ENCODE data around the gene HOXA6.

Gene HOXA6

DNA sequence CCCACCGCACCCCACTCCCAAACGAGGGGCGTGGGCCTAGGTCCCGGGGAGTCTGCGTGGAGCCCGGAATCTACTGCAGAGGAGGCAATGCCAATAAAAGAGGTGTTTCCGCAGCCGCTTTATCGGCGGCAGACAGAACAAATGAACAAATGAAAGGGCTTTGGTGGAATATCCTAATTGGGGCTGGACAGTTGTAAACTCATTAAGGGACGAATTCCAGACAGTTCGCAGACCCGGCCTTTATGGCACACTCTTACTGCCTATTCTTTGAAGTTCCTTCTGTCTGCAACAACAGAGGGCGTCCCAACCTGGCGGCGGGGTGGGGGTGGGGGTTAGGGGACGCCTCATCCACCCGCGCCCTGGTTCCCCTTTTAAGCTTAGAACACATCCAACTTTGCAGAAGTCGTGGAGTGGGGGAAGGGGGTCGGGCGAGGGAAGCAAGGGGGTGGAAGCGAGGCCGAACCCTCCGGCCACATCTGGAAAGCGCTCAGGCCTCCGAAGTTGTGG is 13.7 kb upstream of the HOXA6 start:
- no peak for DNase-seq (ENCODE audit: low spot score)

- DNase-seq (ENCODE audit: low spot score) = peak; percentile 65
Measured at GRCh38 chr7:27160546-27161213, 13.1 kb upstream of the HOXA6 start.

- no peak for DNase-seq (ENCODE audit: low spot score)
Measured at GRCh38 chr7:27160145-27160545, 12.6 kb upstream of the HOXA6 start.

DNA sequence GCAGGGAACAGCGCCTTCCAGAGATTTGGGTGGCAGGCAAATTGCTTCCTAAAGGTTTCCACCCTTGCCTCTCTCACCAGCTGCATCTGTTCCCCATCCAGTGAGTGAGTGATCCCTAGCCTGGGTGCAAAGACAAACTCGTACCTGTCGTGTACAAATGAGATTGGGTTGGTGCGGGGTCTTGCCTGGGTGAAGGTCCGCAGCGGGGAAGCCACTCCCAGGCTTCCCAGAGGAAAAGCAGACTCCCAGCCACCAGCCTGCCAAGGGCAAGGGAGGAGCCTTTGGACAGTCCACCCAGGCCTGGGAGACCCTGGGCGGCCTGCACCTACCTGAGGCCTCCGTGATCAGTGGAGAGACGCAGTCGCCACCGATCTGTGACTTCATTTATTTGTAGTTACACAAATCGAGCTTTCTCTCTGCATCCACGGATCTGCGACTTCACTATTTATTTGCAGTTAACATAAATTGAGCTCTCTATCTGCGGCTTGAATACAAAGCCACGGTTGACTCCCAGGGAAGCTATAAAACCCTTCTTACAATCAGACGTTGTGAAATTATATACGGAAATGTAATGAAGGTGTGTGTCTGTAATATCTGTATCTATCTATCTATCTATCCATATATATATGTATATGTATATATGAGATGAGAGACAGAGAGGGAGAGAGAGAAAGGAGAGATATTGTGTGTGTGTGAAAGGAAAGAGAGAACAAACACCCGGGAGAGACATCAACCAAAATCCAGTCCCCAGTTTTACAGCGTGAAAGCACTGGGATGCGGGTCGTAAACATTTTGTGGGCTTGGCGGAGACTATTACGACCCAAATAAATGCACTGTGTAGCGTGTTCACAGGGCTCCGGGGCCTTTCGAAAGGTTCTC is 11.9 kb upstream of the HOXA6 start:
- no peak for DNase-seq (ENCODE audit: low spot score)

DNA sequence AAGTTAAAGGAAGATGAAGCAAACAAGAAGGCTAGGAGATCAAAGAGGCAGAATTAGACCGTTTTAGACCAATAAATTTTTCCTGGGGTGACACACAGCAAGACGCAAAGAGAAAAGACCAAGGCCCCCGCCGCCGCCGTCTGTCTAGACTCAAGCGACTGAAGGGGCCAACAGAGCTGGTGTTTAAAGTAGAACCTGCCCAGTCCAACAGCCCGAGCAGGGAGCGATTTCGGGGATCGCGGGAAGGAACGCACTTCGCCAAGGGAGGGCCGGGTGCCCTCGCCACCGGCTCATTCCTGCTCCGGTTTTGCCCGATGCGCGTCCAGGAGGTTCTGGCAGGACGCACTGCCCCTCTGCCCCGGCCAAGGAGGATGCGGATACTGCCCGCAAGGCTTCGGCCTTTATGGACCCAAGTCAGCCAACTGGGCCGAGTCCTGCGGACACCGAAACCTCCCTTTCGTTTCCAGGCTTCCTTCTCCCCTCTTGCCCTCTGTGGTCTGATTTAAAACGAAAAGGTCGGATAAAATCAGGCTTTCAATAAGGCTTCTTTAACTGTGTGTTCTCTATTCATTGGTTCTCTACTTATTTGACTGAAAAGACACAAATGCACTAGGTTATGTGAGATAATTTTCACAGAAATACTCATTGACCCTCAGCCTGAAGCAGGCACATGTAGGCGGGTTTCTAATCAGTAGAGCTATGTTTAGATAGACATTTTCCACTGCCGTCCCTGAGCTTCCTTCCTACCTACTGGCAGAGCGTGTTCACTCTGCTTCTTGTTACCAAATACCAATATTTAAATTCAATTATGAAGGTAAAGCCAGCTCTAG is 11.1 kb upstream of the HOXA6 start:
- DNase-seq (ENCODE audit: low spot score) = no peak

- no peak for DNase-seq (ENCODE audit: low spot score)
Measured at GRCh38 chr7:27157702-27158431, 10.3 kb upstream of the HOXA6 start.

DNA sequence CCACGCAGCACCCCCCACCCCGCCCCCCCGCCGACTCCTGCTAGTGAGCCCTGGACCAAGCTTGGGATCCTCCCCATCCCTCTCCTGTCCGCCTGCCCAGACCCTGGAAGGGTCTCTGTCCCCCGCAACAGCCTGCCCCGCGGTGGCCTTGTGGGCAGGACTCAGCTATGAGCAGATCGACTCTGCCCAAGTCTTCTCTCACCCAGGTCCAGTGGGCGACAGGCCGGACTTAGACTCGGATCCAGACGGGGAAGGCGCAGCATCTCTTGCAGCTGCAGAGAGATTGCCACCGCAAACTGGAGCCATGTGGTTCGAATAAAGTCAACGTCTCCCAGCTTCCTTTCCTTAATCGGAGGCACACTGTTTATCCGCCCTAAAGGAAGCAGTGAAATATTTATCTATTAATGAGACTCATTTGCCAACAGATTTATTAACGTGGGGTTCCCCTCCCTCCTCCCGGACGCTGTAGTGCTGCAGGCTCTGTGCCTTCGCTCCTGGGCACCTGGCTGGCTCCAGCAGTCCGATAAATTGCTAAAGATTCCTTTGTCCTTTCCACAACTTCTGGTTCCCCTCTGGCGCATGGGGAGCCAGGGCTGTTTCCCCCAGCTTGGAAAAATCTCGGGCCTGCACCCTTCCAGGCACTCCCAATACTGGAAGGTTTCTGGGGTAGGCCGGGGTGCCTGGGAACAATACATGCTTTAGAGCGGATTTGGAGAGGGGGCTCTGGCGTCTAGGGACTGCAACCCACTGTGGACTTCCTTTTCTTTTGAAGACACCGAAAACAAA is 9.5 kb upstream of the HOXA6 start:
- no peak for DNase-seq (ENCODE audit: low spot score)

DNA sequence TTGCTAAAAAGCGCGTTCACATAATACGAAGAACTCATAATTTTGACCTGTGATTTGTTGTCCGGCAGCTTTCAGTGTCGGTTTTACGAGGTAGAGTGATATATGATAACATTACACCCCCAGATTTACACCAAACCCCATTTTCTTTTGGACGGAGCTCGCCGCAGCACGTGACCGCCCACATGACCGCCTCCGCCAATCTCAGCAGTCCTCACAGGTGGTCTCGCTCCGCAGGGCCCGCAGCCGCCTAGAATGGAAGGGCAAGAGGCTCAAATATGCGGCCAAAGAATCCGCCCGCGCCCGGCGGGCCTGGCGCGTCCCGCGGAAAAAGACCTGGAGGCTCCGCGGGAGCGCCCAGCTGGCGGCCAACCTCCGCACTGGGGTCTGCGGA is 8.9 kb upstream of the HOXA6 start, which contains the start of gene HOXA7:
HOXA7 (minus strand) TSS at position 168 of the 391 bp plus-strand sequence; CDS start at position 38, 130 bp downstream.
- DNase-seq (ENCODE audit: low spot score) = no peak

GRCh38 chr7:27155816-27156507 is 8.4 kb upstream of the HOXA6 start:
- no peak for DNase-seq (ENCODE audit: low spot score)

- no peak for DNase-seq (ENCODE audit: low spot score)
Measured at GRCh38 chr7:27154901-27155815, 7.6 kb upstream of the HOXA6 start.

DNA sequence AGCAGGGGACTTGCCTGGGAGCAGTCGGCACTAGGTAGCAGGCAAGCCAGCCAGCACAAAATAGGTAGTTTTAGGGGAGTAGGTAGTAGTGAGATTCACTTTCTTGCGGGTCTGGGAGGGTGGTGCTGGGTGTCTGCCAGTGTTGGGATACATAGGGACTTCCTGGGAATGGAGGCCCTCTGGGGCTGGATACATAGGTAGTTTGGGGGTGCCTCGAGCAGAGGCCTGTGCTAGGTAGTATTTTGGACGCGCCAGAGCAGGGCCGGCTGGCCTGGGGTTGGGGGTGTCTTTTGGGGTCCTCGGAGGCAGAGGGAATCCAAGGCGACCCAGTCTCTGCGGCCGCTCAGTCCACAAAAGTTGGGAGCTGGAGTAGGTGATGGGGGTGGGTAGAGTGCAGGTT is 6.8 kb upstream of the HOXA6 start:
- DNase-seq (ENCODE audit: low spot score) = no peak

- no peak for DNase-seq (ENCODE audit: low spot score)
Measured at GRCh38 chr7:27153526-27153925, 6.0 kb upstream of the HOXA6 start.

GRCh38 chr7:27152816-27153442 is 5.4 kb upstream of the HOXA6 start:
- no peak for DNase-seq (ENCODE audit: low spot score)

- DNase-seq (ENCODE audit: low spot score) = no peak
Measured at GRCh38 chr7:27151931-27152815, 4.6 kb upstream of the HOXA6 start, which contains the start of gene HOXA3. HOXA3 (minus strand) TSS chr7:27152583; CDS start chr7:27110640, 41,943 bp downstream.

DNA sequence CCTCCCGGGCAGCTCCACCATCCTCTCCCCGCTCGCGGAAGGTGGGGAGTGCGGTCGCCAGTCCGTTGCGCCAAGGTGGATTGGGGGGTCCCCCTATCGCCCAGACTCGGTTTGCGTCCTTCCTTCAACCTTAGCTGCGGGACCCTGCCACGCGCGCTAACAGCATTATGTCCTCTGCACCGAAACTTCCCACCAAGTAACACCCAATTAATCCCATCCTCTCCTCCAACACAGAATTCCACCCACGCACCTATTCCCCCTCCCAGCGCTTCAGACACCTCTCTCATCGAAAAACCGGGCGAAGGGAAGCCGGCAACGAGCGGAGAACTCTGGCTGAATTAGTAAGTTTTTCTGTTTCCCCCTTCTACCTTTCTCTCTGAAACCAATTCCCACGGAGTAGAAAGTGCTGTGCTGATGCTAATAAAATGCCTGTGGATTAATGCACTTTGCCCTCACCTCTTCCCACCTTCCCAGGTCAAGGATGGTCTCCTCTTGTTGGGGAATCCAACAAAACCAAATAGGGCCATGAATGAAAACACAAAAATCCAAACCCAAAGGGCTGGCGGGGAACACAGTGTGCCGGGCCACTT is 3.9 kb upstream of the HOXA6 start:
- no peak for DNase-seq (ENCODE audit: low spot score)

DNA sequence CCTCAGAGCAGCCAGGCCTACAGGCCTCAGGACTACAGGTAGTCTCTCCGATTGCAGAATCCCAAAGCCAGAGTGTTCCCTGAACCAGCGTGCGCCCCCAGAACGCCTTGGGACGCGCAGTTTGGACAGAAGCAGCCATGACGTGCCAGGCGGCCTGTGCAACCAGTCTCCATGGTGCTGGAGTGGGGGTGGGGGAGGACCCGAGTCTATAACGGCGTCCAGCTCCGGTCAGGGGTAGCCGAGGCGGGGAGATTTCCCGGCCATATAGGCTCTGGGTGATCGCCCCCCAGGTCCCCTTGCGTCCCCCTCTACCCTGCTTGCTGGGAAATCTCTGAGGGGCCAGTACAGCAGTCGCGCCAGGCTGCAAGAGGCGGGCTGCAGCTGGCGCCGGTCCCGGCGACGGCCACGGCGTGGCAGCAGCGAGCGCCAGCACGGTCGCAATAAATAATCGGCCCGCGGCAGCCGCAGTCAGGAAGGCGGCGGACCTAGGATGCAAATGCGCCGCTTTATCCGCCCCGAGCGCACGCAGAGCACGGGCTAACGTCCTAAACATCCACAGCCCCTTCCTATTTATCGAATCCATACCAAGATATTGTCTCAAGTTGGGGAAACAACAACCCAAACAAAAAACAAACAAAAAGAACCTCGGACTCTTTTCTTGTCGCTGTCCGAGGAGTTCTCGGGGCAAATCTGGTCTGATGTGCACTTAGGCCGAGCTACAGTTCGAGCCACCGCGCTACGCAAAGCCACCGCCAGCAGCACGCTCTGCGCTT is 3.2 kb upstream of the HOXA6 start:
- peak; percentile 40 for DNase-seq (ENCODE audit: low spot score)

Data from hematopoietic multipotent progenitor cell treated with erythropoietin and hydrocortisone succinate and interleukin-3 and kit ligand, for 15 days (in vitro differentiated cells).